Measurements from ENCODE around the gene PREX1.
"Not testable (repeated sequence)": the region's sequence is repeated elsewhere in the genome, so short reads cannot be mapped to it uniquely, and the experiment has no call there.

PREX1 gene

GRCh38 chr20:48786951-48787705 is 40.7 kb downstream of the PREX1 start:
- intact Hi-C loops (cut with DNase I): no loop called here
- DNase-seq: peak in 1 of 42 donors; percentile 51

- intact Hi-C loops (cut with DNase I): no loop called here
- DNase-seq: no peak
These were observed 42.0 kb downstream of the PREX1 start for GRCh38 chr20:48785801-48786200.

- intact Hi-C loops (cut with DNase I): no loop called here
- no peak for DNase-seq
These were observed 42.5 kb downstream of the PREX1 start for GRCh38 chr20:48785256-48785655.

GRCh38 chr20:48784273-48784641 is 43.5 kb downstream of the PREX1 start:
- DNase-seq: no peak
- intact Hi-C loops (cut with DNase I): no loop called here

- intact Hi-C loops (cut with DNase I): no loop called here
- no peak for DNase-seq
These were observed 44.1 kb downstream of the PREX1 start for GRCh38 chr20:48783533-48784272.

- DNase-seq: no peak
- intact Hi-C loops (cut with DNase I): no loop called here
These were observed 44.9 kb downstream of the PREX1 start for GRCh38 chr20:48782901-48783308.

GRCh38 chr20:48782053-48782452 is 45.7 kb downstream of the PREX1 start:
- intact Hi-C loops (cut with DNase I): no loop called here
- no peak for DNase-seq

GRCh38 chr20:48781634-48782033 is 46.2 kb downstream of the PREX1 start:
- no peak for DNase-seq
- intact Hi-C loops (cut with DNase I): no loop called here

- intact Hi-C loops (cut with DNase I): no loop called here
- no peak for DNase-seq
These were observed 48.4 kb downstream of the PREX1 start for GRCh38 chr20:48779435-48779834.

- DNase-seq: no peak
- intact Hi-C loops (cut with DNase I): no loop called here
These were observed 50.0 kb downstream of the PREX1 start for GRCh38 chr20:48777821-48778220.

GRCh38 chr20:48777005-48777404 is 50.8 kb downstream of the PREX1 start:
- DNase-seq: peak in 16 of 42 donors; percentile 36 to 75 (median 48)

GRCh38 chr20:48776306-48776705 is 51.5 kb downstream of the PREX1 start:
- intact Hi-C loops (cut with DNase I): no loop called here
- peak in 32 of 42 donors; percentile 41 to 87 (median 59) for DNase-seq

More at GRCh38 chr20:48777005-48777404, 50.8 kb downstream of the PREX1 start:
- intact Hi-C loops (cut with DNase I): no loop called here

- intact Hi-C loops (cut with DNase I); DNase-seq: not testable (repeated sequence)
These were observed 52.3 kb downstream of the PREX1 start for GRCh38 chr20:48775545-48775944.

- intact Hi-C loops (cut with DNase I): no loop called here
- DNase-seq: peak in 1 of 42 donors; percentile 12
These were observed 53.1 kb downstream of the PREX1 start for GRCh38 chr20:48774696-48775095.

GRCh38 chr20:48773837-48774418 is 53.9 kb downstream of the PREX1 start:
- peak in 12 of 42 donors; percentile 18 to 74 (median 48) for DNase-seq

GRCh38 chr20:48772183-48772976 is 55.4 kb downstream of the PREX1 start:
- peak in 29 of 42 donors; percentile 29 to 78 (median 53) for DNase-seq
- intact Hi-C loops (cut with DNase I): no loop called here

More at GRCh38 chr20:48773837-48774418, 53.9 kb downstream of the PREX1 start:
- intact Hi-C loops (cut with DNase I): no loop called here

GRCh38 chr20:48771542-48771941 is 56.3 kb downstream of the PREX1 start:
- intact Hi-C loops (cut with DNase I): no loop called here
- peak in 2 of 42 donors; percentile 12 to 26 for DNase-seq

- DNase-seq: no peak
- intact Hi-C loops (cut with DNase I): no loop called here
These were observed 56.9 kb downstream of the PREX1 start for GRCh38 chr20:48770700-48771442.
